C4-2B (cell line): ENCODE results near the gene COPS8.

Source experiments
- CTCF ChIP-seq: fragments of 450-650 bp; conservative IDR thresholded peaks from 2 replicates; pipeline ENCODE4 v1.5.1; 2017; ENCODE audit warnings: mild to moderate bottlenecking
- ZFX ChIP-seq: fragments of 450-650 bp; IDR thresholded peaks from 2 replicates; pipeline ENCODE4 v1.6.1; 2017

- TF ChIP-seq ZFX (no peak), CTCF (no peak)
Measured at GRCh38 chr2:237045449-237045848, 40.2 kb upstream of the COPS8 start.
